RWPE1 (cell line): Measurements from ENCODE around the gene COL4A1.

Source experiments
- CTCF ChIA-PET: fragments of 350-600 bp; sonication (Branson Sonifier 250); formaldehyde crosslinking; extraction: SDS; loops from one replicate; lab custom pipeline; 2021; lab: Yijun Ruan, JAX
- POLR2A ChIA-PET: fragments of 400-600 bp; formaldehyde crosslinking; extraction: SDS; loops from one replicate; lab custom pipeline; 2020; ENCODE audit warnings: antibody characterized with exemption; ENCODE audit not compliant: low non-redundant PET; lab: Yijun Ruan, JAX
- DNase-seq: peaks from one replicate; pipeline ENCODE4 v3.0.0; 2012; ENCODE audit warnings: low spot score
- H3K27ac ChIP-seq: fragments of 450-650 bp; 2 replicates; pipeline ENCODE4 v1.5.1; 2017
- TF ChIP-seq, protein P1 (sequence below): fragments of 450-650 bp; conservative IDR thresholded peaks from 2 replicates; pipeline ENCODE4 v1.5.1; 2017; ENCODE audit warnings: low read depth, mild to moderate bottlenecking

The COL4A1 gene

DNA sequence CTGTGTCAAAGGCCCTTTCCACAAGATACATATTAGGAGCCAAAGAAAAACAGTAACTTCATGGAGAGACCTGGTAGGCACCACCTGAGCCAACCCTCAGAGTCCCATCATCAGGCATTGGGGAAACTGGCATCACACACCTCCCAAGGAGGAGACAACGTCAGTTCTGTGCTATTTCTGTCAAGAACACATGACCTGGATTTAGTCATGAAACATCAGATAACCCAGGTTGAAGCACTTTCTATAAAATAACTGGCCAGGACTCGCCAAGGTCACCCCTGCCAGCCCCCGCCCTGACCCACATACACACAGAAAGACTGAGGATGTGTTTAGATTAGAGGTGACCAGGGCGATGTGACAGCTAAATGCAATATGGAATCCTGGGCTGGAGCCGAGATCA lies 35.6 kb downstream of the COL4A1 start:
- POLR2A ChIA-PET = no interaction called here
- DNase-seq = no peak
- TF ChIP-seq, protein P1, sequence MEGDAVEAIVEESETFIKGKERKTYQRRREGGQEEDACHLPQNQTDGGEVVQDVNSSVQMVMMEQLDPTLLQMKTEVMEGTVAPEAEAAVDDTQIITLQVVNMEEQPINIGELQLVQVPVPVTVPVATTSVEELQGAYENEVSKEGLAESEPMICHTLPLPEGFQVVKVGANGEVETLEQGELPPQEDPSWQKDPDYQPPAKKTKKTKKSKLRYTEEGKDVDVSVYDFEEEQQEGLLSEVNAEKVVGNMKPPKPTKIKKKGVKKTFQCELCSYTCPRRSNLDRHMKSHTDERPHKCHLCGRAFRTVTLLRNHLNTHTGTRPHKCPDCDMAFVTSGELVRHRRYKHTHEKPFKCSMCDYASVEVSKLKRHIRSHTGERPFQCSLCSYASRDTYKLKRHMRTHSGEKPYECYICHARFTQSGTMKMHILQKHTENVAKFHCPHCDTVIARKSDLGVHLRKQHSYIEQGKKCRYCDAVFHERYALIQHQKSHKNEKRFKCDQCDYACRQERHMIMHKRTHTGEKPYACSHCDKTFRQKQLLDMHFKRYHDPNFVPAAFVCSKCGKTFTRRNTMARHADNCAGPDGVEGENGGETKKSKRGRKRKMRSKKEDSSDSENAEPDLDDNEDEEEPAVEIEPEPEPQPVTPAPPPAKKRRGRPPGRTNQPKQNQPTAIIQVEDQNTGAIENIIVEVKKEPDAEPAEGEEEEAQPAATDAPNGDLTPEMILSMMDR = no peak
- no peak overlapping the region for H3K27ac ChIP-seq
- CTCF ChIA-PET = interaction anchor here (0.6 kb wide), 1 partner anchor 37 kb away, joined by 3 read pairs; no protein-coding TSS in a partner anchor

DNA sequence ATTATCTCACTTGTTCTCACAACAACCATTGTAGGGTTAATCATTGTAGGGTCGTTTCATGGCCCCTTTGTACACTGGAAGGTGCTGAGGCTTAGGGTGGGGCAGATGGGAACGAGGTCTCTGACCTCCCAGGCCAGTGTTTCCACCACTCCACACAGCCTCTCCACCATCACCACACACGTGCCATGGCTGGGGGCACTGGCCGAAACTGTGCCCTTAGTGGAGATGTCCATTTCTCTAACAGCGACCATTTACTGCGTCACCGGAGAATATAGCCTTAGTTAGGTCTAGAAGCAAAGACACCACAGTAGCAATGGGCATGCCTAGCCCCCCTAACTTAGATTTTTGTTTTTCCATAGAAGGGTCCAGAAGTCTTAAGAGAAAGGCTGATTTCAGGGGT lies 36.5 kb downstream of the COL4A1 start:
- CTCF ChIA-PET = interaction anchor here (0.6 to 0.8 kb wide), 3 partner anchors 38 to 1148 kb away, joined by 3 to 6 read pairs (median 3); no protein-coding TSS in a partner anchor
- POLR2A ChIA-PET = no interaction called here
- TF ChIP-seq, protein P1 = no peak
- no peak for DNase-seq
- H3K27ac ChIP-seq = no peak overlapping the region

DNA sequence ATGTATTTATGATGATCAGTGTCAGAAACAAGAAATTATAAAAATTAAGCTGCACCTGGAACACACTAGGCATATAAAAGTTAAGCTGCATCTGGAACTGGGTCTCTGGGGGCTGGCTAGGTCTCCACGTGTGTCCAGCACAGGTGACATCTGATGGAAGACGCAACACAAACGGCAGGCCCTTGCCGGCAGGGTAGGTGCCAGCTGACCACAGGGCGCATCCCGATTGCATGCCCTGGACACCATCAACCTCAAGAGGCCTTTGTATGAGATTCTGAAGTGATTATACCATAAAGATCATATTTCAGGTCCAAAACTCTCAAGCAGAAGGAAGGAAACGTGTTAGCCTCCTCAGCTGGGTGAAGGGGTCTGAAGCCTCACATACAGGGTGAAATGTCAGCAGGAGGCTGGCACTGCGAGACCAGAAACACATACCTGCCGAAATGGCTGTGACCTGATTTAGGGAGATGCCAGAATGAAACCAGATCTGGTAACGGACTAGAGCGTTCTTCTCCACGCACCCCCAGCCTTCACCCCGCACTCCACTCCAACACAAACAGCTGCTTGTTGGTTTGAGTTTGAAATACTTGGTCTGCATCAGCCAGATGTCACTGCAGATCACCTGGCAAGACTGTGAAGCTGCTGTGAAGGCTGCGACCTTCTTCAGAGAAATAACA lies 37.3 kb downstream of the COL4A1 start:
- ChIA-PET POLR2A (no interaction called here), CTCF (interaction anchor here (0.6 kb wide), 1 partner anchor 1147 kb away, joined by 6 read pairs; no protein-coding TSS in a partner anchor)
- no peak overlapping the region for H3K27ac ChIP-seq
- DNase-seq = no peak
- TF ChIP-seq, protein P1 = no peak

DNA sequence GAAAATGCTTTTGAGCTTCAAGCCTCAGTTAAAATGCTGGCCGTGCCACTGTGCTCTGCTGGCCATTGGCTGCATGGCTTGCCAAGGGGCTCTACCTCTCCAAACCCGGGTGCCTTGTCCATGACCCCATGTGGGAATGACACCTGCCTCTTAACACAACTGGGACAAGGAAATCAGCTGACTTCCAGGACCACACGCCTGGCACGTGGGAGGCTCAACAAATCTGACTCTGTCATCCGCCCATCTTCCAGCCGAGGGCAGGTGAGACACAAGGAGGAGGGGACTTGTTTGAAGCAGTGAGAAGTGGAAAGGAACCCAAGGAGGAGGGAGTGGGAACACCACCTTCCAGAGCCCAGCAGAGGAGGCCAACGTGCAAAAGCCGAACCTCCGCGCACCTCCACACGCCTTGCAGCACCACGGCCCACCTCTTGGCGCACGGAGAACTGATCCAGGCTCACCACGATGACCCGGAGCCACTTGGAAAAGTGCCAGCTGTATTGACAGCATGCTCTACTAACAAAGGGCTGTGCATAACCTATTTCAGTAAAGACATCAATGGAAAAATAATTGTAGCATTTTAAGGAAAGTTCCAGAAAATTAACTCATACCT lies 38.3 kb downstream of the COL4A1 start:
- CTCF ChIA-PET = interaction anchor here (0.7 kb wide), 1 partner anchor 21 kb away, joined by 3 read pairs; no protein-coding TSS in a partner anchor
- no peak overlapping the region for H3K27ac ChIP-seq
- no peak for DNase-seq
- TF ChIP-seq, protein P1 = no peak
- POLR2A ChIA-PET = no interaction called here

DNA sequence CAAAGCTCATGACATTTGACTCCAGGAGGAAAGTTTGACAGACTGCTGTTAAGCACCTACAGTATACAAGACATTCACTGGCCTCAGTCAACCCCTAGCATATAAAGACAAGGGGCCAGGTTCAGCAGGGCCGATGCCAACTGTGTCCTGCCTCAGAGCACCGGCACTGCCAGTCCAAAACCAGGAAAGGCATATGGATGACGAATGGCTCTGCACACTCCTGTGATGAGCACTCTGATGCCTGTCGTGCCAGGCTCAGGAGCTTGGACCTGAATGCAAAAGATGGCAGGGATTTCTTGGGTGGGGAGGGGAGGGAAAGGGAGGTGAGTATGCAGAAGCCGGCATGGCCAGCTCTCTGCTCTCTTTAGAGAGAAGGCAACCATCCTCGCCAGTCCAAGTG lies 38.9 kb downstream of the COL4A1 start:
- POLR2A ChIA-PET = no interaction called here
- H3K27ac ChIP-seq = no peak overlapping the region
- CTCF ChIA-PET = interaction anchor here (0.7 kb wide), 1 partner anchor 20 kb away, joined by 3 read pairs; no protein-coding TSS in a partner anchor
- TF ChIP-seq, protein P1 = no peak
- no peak for DNase-seq

DNA sequence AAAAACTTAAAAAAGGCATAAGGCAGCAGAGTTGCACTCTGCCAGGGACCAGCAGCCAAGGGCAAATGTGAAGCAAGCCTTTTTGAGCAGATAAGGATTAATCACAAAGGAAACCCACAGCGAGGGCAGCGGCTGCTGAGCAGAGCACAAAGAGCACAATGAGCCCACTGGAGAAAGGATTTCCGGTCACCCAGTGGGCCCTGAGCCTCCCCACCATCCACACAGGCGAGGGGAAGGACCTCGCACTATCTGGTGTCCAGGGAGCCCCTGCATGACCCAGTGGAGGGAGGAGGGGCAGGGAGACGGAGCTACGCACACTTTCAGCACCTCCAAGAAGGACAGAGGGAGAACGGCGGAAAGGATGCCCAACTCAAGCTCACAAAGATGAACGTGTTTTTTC lies 40.0 kb downstream of the COL4A1 start:
- no peak overlapping the region for H3K27ac ChIP-seq
- no peak for DNase-seq
- CTCF ChIA-PET = no interaction called here

More for the DNA sequence above, 40.0 kb downstream of the COL4A1 start:
- TF ChIP-seq, protein P1 = no peak
- POLR2A ChIA-PET = no interaction called here
